Measurements from ENCODE around the gene ICAM2. TPM values are rescaled to one million over a fixed set of nuclear protein-coding genes. Genes with fewer than 3 reads are reported as not detected.

Gene ICAM2
- total and polyA plus RNA-seq, 9 donors = 26.4 to 35.1 (median 31.4) TPM

- no peaks in the 10 kb centered on the region for H3K27me3 ChIP-seq (ENCODE audit: control insufficient read depth, insufficient read depth, low read length)
- WGBS (ENCODE audit: insufficient coverage) = 71% methylated on average over 13 of the region's 13 CpGs
- peak; percentile 75 for DNase-seq
- no peaks in the 10 kb centered on the region for H3K9me3 ChIP-seq (replicated peaks; ENCODE audit: control insufficient read depth, low read depth, low read length)
- peaks cover 50% of the 10 kb centered on the region for H3K4me1 ChIP-seq (ENCODE audit: control insufficient read depth, insufficient read depth, low read length)
- peak overlapping the region; percentile 22 for H3K4me3 ChIP-seq (ENCODE audit: low read length)
- peak overlapping the region; percentile 92 for H3K27ac ChIP-seq (ENCODE audit: low read length)
- peaks cover 5% of the 10 kb centered on the region for H3K36me3 ChIP-seq (ENCODE audit: control insufficient read depth, insufficient read depth, low read length)
Observed at GRCh38 chr17:64006361-64007088, 13.9 kb downstream of the ICAM2 start.

GRCh38 chr17:64005734-64006167 lies 14.7 kb downstream of the ICAM2 start:
- Histone ChIP-seq H3K4me3 (ENCODE audit: low read length) (peak overlapping the region; percentile 22), H3K36me3 (ENCODE audit: control insufficient read depth, insufficient read depth, low read length) (peaks cover 5% of the 10 kb centered on the region), H3K9me3 (replicated peaks; ENCODE audit: control insufficient read depth, low read depth, low read length) (no peaks in the 10 kb centered on the region), H3K4me1 (ENCODE audit: control insufficient read depth, insufficient read depth, low read length) (peaks cover 53% of the 10 kb centered on the region), H3K27me3 (ENCODE audit: control insufficient read depth, insufficient read depth, low read length) (no peaks in the 10 kb centered on the region), H3K27ac (ENCODE audit: low read length) (peak overlapping the region; percentile 92)
- 44% methylated on average over 6 of the region's 6 CpGs for WGBS (ENCODE audit: insufficient coverage)
- DNase-seq = no peak

- Histone ChIP-seq H3K4me3 (ENCODE audit: low read length) (peak overlapping the region; percentile 22), H3K9me3 (replicated peaks; ENCODE audit: control insufficient read depth, low read depth, low read length) (no peaks in the 10 kb centered on the region), H3K4me1 (ENCODE audit: control insufficient read depth, insufficient read depth, low read length) (peaks cover 53% of the 10 kb centered on the region), H3K36me3 (ENCODE audit: control insufficient read depth, insufficient read depth, low read length) (peaks cover 5% of the 10 kb centered on the region), H3K27me3 (ENCODE audit: control insufficient read depth, insufficient read depth, low read length) (no peaks in the 10 kb centered on the region), H3K27ac (ENCODE audit: low read length) (peak overlapping the region; percentile 92)
- DNase-seq = no peak
- WGBS (ENCODE audit: insufficient coverage) = 71% methylated on average over 17 of the region's 19 CpGs
Observed at GRCh38 chr17:64004903-64005733, 15.3 kb downstream of the ICAM2 start.

- WGBS (ENCODE audit: insufficient coverage) = 94% methylated on average over 2 of the region's 7 CpGs
- H3K4me1 ChIP-seq (ENCODE audit: control insufficient read depth, insufficient read depth, low read length) = peaks cover 51% of the 10 kb centered on the region
- H3K4me3 ChIP-seq (ENCODE audit: low read length) = no peak overlapping the region
- no peak for DNase-seq
- peaks cover 5% of the 10 kb centered on the region for H3K36me3 ChIP-seq (ENCODE audit: control insufficient read depth, insufficient read depth, low read length)
- no peaks in the 10 kb centered on the region for H3K9me3 ChIP-seq (replicated peaks; ENCODE audit: control insufficient read depth, low read depth, low read length)
- no peak overlapping the region for H3K27ac ChIP-seq (ENCODE audit: low read length)
- no peaks in the 10 kb centered on the region for H3K27me3 ChIP-seq (ENCODE audit: control insufficient read depth, insufficient read depth, low read length)
Observed at GRCh38 chr17:64004218-64004770, 16.1 kb downstream of the ICAM2 start.

GRCh38 chr17:64003526-64004121 lies 16.8 kb downstream of the ICAM2 start:
- no peaks in the 10 kb centered on the region for H3K27me3 ChIP-seq (ENCODE audit: control insufficient read depth, insufficient read depth, low read length)
- H3K36me3 ChIP-seq (ENCODE audit: control insufficient read depth, insufficient read depth, low read length) = peaks cover 5% of the 10 kb centered on the region
- H3K4me3 ChIP-seq (ENCODE audit: low read length) = no peak overlapping the region
- DNase-seq = no peak
- peaks cover 51% of the 10 kb centered on the region for H3K4me1 ChIP-seq (ENCODE audit: control insufficient read depth, insufficient read depth, low read length)
- no peak overlapping the region for H3K27ac ChIP-seq (ENCODE audit: low read length)
- no peaks in the 10 kb centered on the region for H3K9me3 ChIP-seq (replicated peaks; ENCODE audit: control insufficient read depth, low read depth, low read length)
- WGBS (ENCODE audit: insufficient coverage) = 79% methylated on average over 7 of the region's 13 CpGs

GRCh38 chr17:64002658-64003525 lies 17.5 kb downstream of the ICAM2 start:
- Histone ChIP-seq H3K27me3 (ENCODE audit: control insufficient read depth, insufficient read depth, low read length) (peaks cover 6% of the 10 kb centered on the region), H3K36me3 (ENCODE audit: control insufficient read depth, insufficient read depth, low read length) (peaks cover 5% of the 10 kb centered on the region), H3K27ac (ENCODE audit: low read length) (no peak overlapping the region), H3K4me1 (ENCODE audit: control insufficient read depth, insufficient read depth, low read length) (peaks cover 51% of the 10 kb centered on the region), H3K4me3 (ENCODE audit: low read length) (no peak overlapping the region), H3K9me3 (replicated peaks; ENCODE audit: control insufficient read depth, low read depth, low read length) (no peaks in the 10 kb centered on the region)
- 85% methylated on average over 12 of the region's 22 CpGs for WGBS (ENCODE audit: insufficient coverage)
- no peak for DNase-seq

GRCh38 chr17:64001763-64002529 lies 18.5 kb downstream of the ICAM2 start:
- Histone ChIP-seq H3K9me3 (replicated peaks; ENCODE audit: control insufficient read depth, low read depth, low read length) (no peaks in the 10 kb centered on the region), H3K27ac (ENCODE audit: low read length) (peak overlapping the region; percentile 47), H3K4me1 (ENCODE audit: control insufficient read depth, insufficient read depth, low read length) (peaks cover 52% of the 10 kb centered on the region), H3K27me3 (ENCODE audit: control insufficient read depth, insufficient read depth, low read length) (peaks cover 9% of the 10 kb centered on the region), H3K36me3 (ENCODE audit: control insufficient read depth, insufficient read depth, low read length) (peaks cover 5% of the 10 kb centered on the region), H3K4me3 (ENCODE audit: low read length) (no peak overlapping the region)
- DNase-seq = no peak
- 61% methylated on average over 8 of the region's 14 CpGs for WGBS (ENCODE audit: insufficient coverage)

GRCh38 chr17:64001091-64001579 lies 19.3 kb downstream of the ICAM2 start:
- no peak overlapping the region for H3K4me3 ChIP-seq (ENCODE audit: low read length)
- H3K4me1 ChIP-seq (ENCODE audit: control insufficient read depth, insufficient read depth, low read length) = peaks cover 47% of the 10 kb centered on the region
- DNase-seq = no peak
- WGBS (ENCODE audit: insufficient coverage) = 100% methylated on average over 1 of the region's 7 CpGs
- peaks cover 9% of the 10 kb centered on the region for H3K27me3 ChIP-seq (ENCODE audit: control insufficient read depth, insufficient read depth, low read length)
- H3K9me3 ChIP-seq (replicated peaks; ENCODE audit: control insufficient read depth, low read depth, low read length) = no peaks in the 10 kb centered on the region
- H3K27ac ChIP-seq (ENCODE audit: low read length) = peak overlapping the region; percentile 47
- peaks cover 5% of the 10 kb centered on the region for H3K36me3 ChIP-seq (ENCODE audit: control insufficient read depth, insufficient read depth, low read length)
